Panc1 (cell line): ENCODE results near the gene SLC30A5.

Source experiments
- CTCF ChIP-seq: fragments of 450-650 bp; IDR thresholded peaks from 2 replicates; pipeline ENCODE4 v1.5.1; 2017; ENCODE audit warnings: mild to moderate bottlenecking
- POLR2AphosphoS5 ChIP-seq: IDR thresholded peaks from 2 replicates; pipeline ENCODE4 v1.6.1; 2012; ENCODE audit warnings: mild to moderate bottlenecking, low read depth, low read length, moderate library complexity
- REST ChIP-seq, 2 experiments: IDR thresholded peaks; 2 replicates each; pipeline ENCODE4 v1.6.1; 2011 to 2012; ENCODE audit warnings: low read depth in 2 of 2, control low read depth in 1 of 2, low read length in 1 of 2, mild to moderate bottlenecking in 1 of 2, moderate library complexity in 1 of 2; ENCODE audit not compliant: insufficient read depth in 1 of 2
- SIN3A ChIP-seq: IDR thresholded peaks from 2 replicates; pipeline ENCODE4 v1.6.1; 2012; ENCODE audit warnings: low read depth, mild to moderate bottlenecking, low read length, moderate library complexity, borderline replicate concordance; ENCODE audit not compliant: insufficient read depth
- TCF7L2 ChIP-seq: IDR thresholded peaks from 2 replicates; pipeline ENCODE4 v1.6.1; 2011; ENCODE audit warnings: mild to moderate bottlenecking, low read depth, low read length, inconsistent platforms

- TF ChIP-seq CTCF (no peak), POLR2AphosphoS5 (no peak), REST (IDR thresholded peaks at IDR 0.05; ENCODE audit: insufficient read depth in 1 of 2, low read depth in 2 of 2, low read length in 1 of 2) (no peak), SIN3A (no peak), TCF7L2 (no peak)
These were observed 44.0 kb upstream of the SLC30A5 start for GRCh38 chr5:69049796-69050195.
